ENCODE data around the gene PIGQ.
"Not testable (repeated sequence)": the region's sequence is repeated elsewhere in the genome, so short reads cannot be mapped to it uniquely, and the experiment has no call there.

PIGQ gene

GRCh38 chr16:586645-587590 is 17.1 kb downstream of the PIGQ start:
- DNase-seq: no peak

GRCh38 chr16:588639-588888 is 18.8 kb downstream of the PIGQ start:
- DNase-seq: peak; percentile 48

GRCh38 chr16:588889-589657 is 19.3 kb downstream of the PIGQ start:
- peak; percentile 94 for DNase-seq

GRCh38 chr16:589658-590187 is 20.0 kb downstream of the PIGQ start, which contains the start of gene RAB40C:
Gene RAB40C, plus strand, starts transcription at chr16:590066. Its CDS starts 226 bp downstream, at chr16:590292.
- DNase-seq: peak; percentile 98

GRCh38 chr16:590188-590814 is 20.5 kb downstream of the PIGQ start:
- DNase-seq: no peak

- no peak for DNase-seq
These were observed 21.0 kb downstream of the PIGQ start for GRCh38 chr16:590815-591200.

GRCh38 chr16:591231-591630 is 21.5 kb downstream of the PIGQ start:
- no peak for DNase-seq

GRCh38 chr16:591892-592517 is 22.2 kb downstream of the PIGQ start:
- DNase-seq: no peak

GRCh38 chr16:592518-593306 is 22.9 kb downstream of the PIGQ start:
- DNase-seq: no peak

- no peak for DNase-seq
These were observed 23.6 kb downstream of the PIGQ start for GRCh38 chr16:593406-593805.

- no peak for DNase-seq
These were observed 24.0 kb downstream of the PIGQ start for GRCh38 chr16:593807-594206.

GRCh38 chr16:595094-595528 is 25.3 kb downstream of the PIGQ start:
- DNase-seq: no peak

- DNase-seq: no peak
These were observed 26.4 kb downstream of the PIGQ start for GRCh38 chr16:595942-596735.

GRCh38 chr16:596736-597060 is 26.9 kb downstream of the PIGQ start:
- DNase-seq: no peak

- DNase-seq: not testable (repeated sequence)
These were observed 27.9 kb downstream of the PIGQ start for GRCh38 chr16:597655-598054.

- DNase-seq: no peak
These were observed 29.3 kb downstream of the PIGQ start for GRCh38 chr16:598823-599739.

- no peak for DNase-seq
These were observed 31.0 kb downstream of the PIGQ start for GRCh38 chr16:600781-601180.

- no peak for DNase-seq
These were observed 34.2 kb downstream of the PIGQ start for GRCh38 chr16:603933-604332.

- no peak for DNase-seq
These were observed 37.0 kb downstream of the PIGQ start for GRCh38 chr16:606656-607307.

Data from fibroblast of skin of abdomen (primary cell).